ENCODE measurements around the gene NPHP3. TPM values are rescaled to one million over a fixed set of nuclear protein-coding genes. Genes with fewer than 3 reads are reported as not detected.
A peak's percentile ranks its signal among the peaks of the same experiment; 100 is the strongest.

NPHP3 gene
- total and polyA plus RNA-seq, 4 experiments from 2014 or later = 1.7 to 72.9 (median 36.0) TPM

GRCh38 chr3:132716372-132716771 is 5.8 kb downstream of the NPHP3 start:
- Mint-ChIP-seq H3K27me3 (no peaks in the 10 kb centered on the region), H3K4me3 (no peak overlapping the region), H3K27ac (peak overlapping the region in 2 of 7 donors; percentile 29 to 30), H3K9me3 (no peaks in the 10 kb centered on the region), H3K4me1 (peaks cover 34 to 40% (median 37%) of the 10 kb centered on the region in 4 donors), H3K36me3 (peaks cover 11 to 53% of the 10 kb centered on the region in 2 donors)
- no peak overlapping the region for H3K27ac ChIP-seq (ENCODE audit: low read depth, low read length)
- H3K4me1 ChIP-seq (ENCODE audit: insufficient read depth, low read length) = peaks cover 24% of the 10 kb centered on the region
- peaks cover 15% of the 10 kb centered on the region for H3K36me3 ChIP-seq (ENCODE audit: insufficient read depth, low read length)
- ChIA-PET POLR2A (ENCODE audit: partially characterized antibody) (no interaction called here), CTCF (ENCODE audit: partially characterized antibody) (interaction anchor here (1.1 kb wide), 1 partner anchor 73 kb away, joined by 3 read pairs; no protein-coding TSS in a partner anchor)
- no peak for DNase-seq
- intact Hi-C loops (cut with micrococcal nuclease) = no loop called here
- no peaks in the 10 kb centered on the region for H3K9me3 ChIP-seq (ENCODE audit: control insufficient read depth in 1 of 2, low read length in 2 of 2)
- H3K27me3 ChIP-seq (ENCODE audit: insufficient read depth, low read length) = no peaks in the 10 kb centered on the region
- no peak overlapping the region for H3K4me3 ChIP-seq (ENCODE audit: low read length in 2 of 2)

- no peaks in the 10 kb centered on the region for H3K27me3 Mint-ChIP-seq
- POLR2A ChIA-PET (ENCODE audit: partially characterized antibody) = no interaction called here
- no peak overlapping the region for H3K27ac Mint-ChIP-seq
- intact Hi-C loops (cut with micrococcal nuclease) = no loop called here
- H3K4me1 ChIP-seq (ENCODE audit: insufficient read depth, low read length) = peaks cover 5% of the 10 kb centered on the region
- no peak overlapping the region for H3K4me3 Mint-ChIP-seq
- peaks cover 26 to 56% of the 10 kb centered on the region in 2 donors for H3K36me3 Mint-ChIP-seq
- H3K27ac ChIP-seq (ENCODE audit: low read depth, low read length) = no peak overlapping the region
- H3K27me3 ChIP-seq (ENCODE audit: insufficient read depth, low read length) = no peaks in the 10 kb centered on the region
- DNase-seq = no peak
- CTCF ChIA-PET (ENCODE audit: partially characterized antibody) = interaction anchor here (0.8 to 1.9 kb wide), 4 partner anchors 12 to 32 kb away, joined by 3 to 7 read pairs (median 4); no protein-coding TSS in a partner anchor
- peaks cover 15 to 22% (median 19%) of the 10 kb centered on the region in 4 donors for H3K4me1 Mint-ChIP-seq
- no peak overlapping the region for H3K4me3 ChIP-seq (ENCODE audit: low read length in 2 of 2)
- H3K9me3 ChIP-seq (ENCODE audit: control insufficient read depth in 1 of 2, low read length in 2 of 2) = no peaks in the 10 kb centered on the region
- H3K36me3 ChIP-seq (ENCODE audit: insufficient read depth, low read length) = peaks cover 29% of the 10 kb centered on the region
- H3K9me3 Mint-ChIP-seq = no peaks in the 10 kb centered on the region
Measured at GRCh38 chr3:132713977-132714727, 8.1 kb downstream of the NPHP3 start.

- DNase-seq = no peak
- Histone ChIP-seq H3K27me3 (ENCODE audit: insufficient read depth, low read length) (no peaks in the 10 kb centered on the region), H3K36me3 (ENCODE audit: insufficient read depth, low read length) (peaks cover 27% of the 10 kb centered on the region), H3K4me1 (ENCODE audit: insufficient read depth, low read length) (no peaks in the 10 kb centered on the region), H3K4me3 (ENCODE audit: low read length in 2 of 2) (no peak overlapping the region), H3K27ac (ENCODE audit: low read depth, low read length) (no peak overlapping the region), H3K9me3 (ENCODE audit: control insufficient read depth in 1 of 2, low read length in 2 of 2) (no peaks in the 10 kb centered on the region)
- peaks cover 44 to 58% of the 10 kb centered on the region in 2 donors for H3K36me3 Mint-ChIP-seq
- CTCF ChIA-PET (ENCODE audit: partially characterized antibody) = interaction anchor here (0.9 to 1.6 kb wide), 2 partner anchors 8 to 18 kb away, joined by 3 read pairs; no protein-coding TSS in a partner anchor
- H3K4me3 Mint-ChIP-seq = no peak overlapping the region
- no peak overlapping the region for H3K27ac Mint-ChIP-seq
- intact Hi-C loops (cut with micrococcal nuclease) = no loop called here
- H3K4me1 Mint-ChIP-seq = peaks cover 0 to 14% (median 5%) of the 10 kb centered on the region in 4 donors
- POLR2A ChIA-PET (ENCODE audit: partially characterized antibody) = no interaction called here
- H3K9me3 Mint-ChIP-seq = no peaks in the 10 kb centered on the region
- no peaks in the 10 kb centered on the region for H3K27me3 Mint-ChIP-seq
Measured at GRCh38 chr3:132710311-132710710, 11.9 kb downstream of the NPHP3 start.

GRCh38 chr3:132709761-132710160 is 12.4 kb downstream of the NPHP3 start:
- Histone ChIP-seq H3K36me3 (ENCODE audit: insufficient read depth, low read length) (peaks cover 27% of the 10 kb centered on the region), H3K27me3 (ENCODE audit: insufficient read depth, low read length) (no peaks in the 10 kb centered on the region), H3K9me3 (ENCODE audit: control insufficient read depth in 1 of 2, low read length in 2 of 2) (no peaks in the 10 kb centered on the region), H3K4me1 (ENCODE audit: insufficient read depth, low read length) (no peaks in the 10 kb centered on the region), H3K27ac (ENCODE audit: low read depth, low read length) (no peak overlapping the region), H3K4me3 (ENCODE audit: low read length in 2 of 2) (no peak overlapping the region)
- H3K36me3 Mint-ChIP-seq = peaks cover 45 to 60% of the 10 kb centered on the region in 2 donors
- H3K27ac Mint-ChIP-seq = no peak overlapping the region
- intact Hi-C loops (cut with micrococcal nuclease) = no loop called here
- no peaks in the 10 kb centered on the region for H3K27me3 Mint-ChIP-seq
- ChIA-PET CTCF (ENCODE audit: partially characterized antibody) (interaction anchor here (0.9 to 1.6 kb wide), 2 partner anchors 9 to 19 kb away, joined by 3 read pairs; no protein-coding TSS in a partner anchor), POLR2A (ENCODE audit: partially characterized antibody) (no interaction called here)
- DNase-seq = no peak
- peaks cover 0 to 11% (median 5%) of the 10 kb centered on the region in 4 donors for H3K4me1 Mint-ChIP-seq
- H3K9me3 Mint-ChIP-seq = no peaks in the 10 kb centered on the region
- H3K4me3 Mint-ChIP-seq = no peak overlapping the region

- no peaks in the 10 kb centered on the region for H3K27me3 ChIP-seq (ENCODE audit: insufficient read depth, low read length)
- Mint-ChIP-seq H3K36me3 (peaks cover 62 to 70% of the 10 kb centered on the region in 2 donors), H3K4me3 (no peak overlapping the region), H3K27me3 (no peaks in the 10 kb centered on the region), H3K9me3 (no peaks in the 10 kb centered on the region), H3K27ac (no peak overlapping the region), H3K4me1 (peaks cover 0 to 11% (median 2%) of the 10 kb centered on the region in 4 donors)
- no peaks in the 10 kb centered on the region for H3K9me3 ChIP-seq (ENCODE audit: control insufficient read depth in 1 of 2, low read length in 2 of 2)
- intact Hi-C loops (cut with micrococcal nuclease) = no loop called here
- H3K4me3 ChIP-seq (ENCODE audit: low read length in 2 of 2) = no peak overlapping the region
- no peak for DNase-seq
- peaks cover 37% of the 10 kb centered on the region for H3K36me3 ChIP-seq (ENCODE audit: insufficient read depth, low read length)
- no peaks in the 10 kb centered on the region for H3K4me1 ChIP-seq (ENCODE audit: insufficient read depth, low read length)
- ChIA-PET POLR2A (ENCODE audit: partially characterized antibody) (no interaction called here), CTCF (ENCODE audit: partially characterized antibody) (no interaction called here)
- H3K27ac ChIP-seq (ENCODE audit: low read depth, low read length) = no peak overlapping the region
Measured at GRCh38 chr3:132703733-132704132, 18.5 kb downstream of the NPHP3 start.

GRCh38 chr3:132695422-132695821 is 26.8 kb downstream of the NPHP3 start:
- CTCF ChIA-PET (ENCODE audit: partially characterized antibody) = no interaction called here
- intact Hi-C loops (cut with micrococcal nuclease) = no loop called here
- Mint-ChIP-seq H3K27ac (peak overlapping the region in 1 of 7 donors; percentile 34), H3K4me3 (no peak overlapping the region), H3K4me1 (peaks cover 0 to 2% (median 0%) of the 10 kb centered on the region in 4 donors), H3K36me3 (peaks cover 42 to 69% of the 10 kb centered on the region in 2 donors), H3K27me3 (no peaks in the 10 kb centered on the region), H3K9me3 (no peaks in the 10 kb centered on the region)
- Histone ChIP-seq H3K9me3 (ENCODE audit: control insufficient read depth in 1 of 2, low read length in 2 of 2) (no peaks in the 10 kb centered on the region), H3K4me3 (ENCODE audit: low read length in 2 of 2) (no peak overlapping the region), H3K36me3 (ENCODE audit: insufficient read depth, low read length) (peaks cover 52% of the 10 kb centered on the region), H3K27me3 (ENCODE audit: insufficient read depth, low read length) (no peaks in the 10 kb centered on the region), H3K27ac (ENCODE audit: low read depth, low read length) (no peak overlapping the region), H3K4me1 (ENCODE audit: insufficient read depth, low read length) (no peaks in the 10 kb centered on the region)
- no peak for DNase-seq
- POLR2A ChIA-PET (ENCODE audit: partially characterized antibody) = no interaction called here

- no peaks in the 10 kb centered on the region for H3K27me3 ChIP-seq (ENCODE audit: insufficient read depth, low read length)
- Mint-ChIP-seq H3K36me3 (peaks cover 40 to 69% of the 10 kb centered on the region in 2 donors), H3K27ac (peak overlapping the region in 1 of 7 donors; percentile 78), H3K4me3 (no peak overlapping the region), H3K9me3 (no peaks in the 10 kb centered on the region), H3K4me1 (peaks cover 0 to 2% (median 0%) of the 10 kb centered on the region in 4 donors), H3K27me3 (no peaks in the 10 kb centered on the region)
- H3K4me1 ChIP-seq (ENCODE audit: insufficient read depth, low read length) = no peaks in the 10 kb centered on the region
- H3K27ac ChIP-seq (ENCODE audit: low read depth, low read length) = no peak overlapping the region
- DNase-seq = no peak
- intact Hi-C loops (cut with micrococcal nuclease) = no loop called here
- CTCF ChIA-PET (ENCODE audit: partially characterized antibody) = no interaction called here
- no peaks in the 10 kb centered on the region for H3K9me3 ChIP-seq (ENCODE audit: control insufficient read depth in 1 of 2, low read length in 2 of 2)
- POLR2A ChIA-PET (ENCODE audit: partially characterized antibody) = no interaction called here
- peaks cover 48% of the 10 kb centered on the region for H3K36me3 ChIP-seq (ENCODE audit: insufficient read depth, low read length)
- H3K4me3 ChIP-seq (ENCODE audit: low read length in 2 of 2) = no peak overlapping the region
Measured at GRCh38 chr3:132694991-132695390, 27.2 kb downstream of the NPHP3 start.
